Effector memory CD8-positive, alpha-beta T cell (primary cell): ENCODE data around the gene C2CD4D.
"Not testable (repeated sequence)": the region's sequence is repeated elsewhere in the genome, so short reads cannot be mapped to it uniquely, and the experiment has no call there.

Source experiments
- ATAC-seq: fragments of 150-1000 bp; cut with Tn5 transposase; replicated peaks from 2 replicates; pipeline ENCODE4 v1.10.0; 2021; ENCODE audit warnings: mild to moderate bottlenecking, moderate library complexity
- DNase-seq, 3 experiments: peaks; one replicate each; pipeline ENCODE4 v3.0.0; 2021
- H3K27ac Mint-ChIP-seq, 2 donors: one replicate each; pipeline ENCODE4 v1.8.0; 2022; ENCODE audit warnings: mild to moderate bottlenecking in 2 of 2, mixed read lengths in 2 of 2, moderate library complexity in 2 of 2
- H3K27me3 Mint-ChIP-seq, 2 donors: one replicate each; pipeline ENCODE4 v1.8.0; 2022; ENCODE audit warnings: mixed read lengths in 2 of 2
- H3K36me3 Mint-ChIP-seq: one replicate; pipeline ENCODE4 v1.8.0; 2022; ENCODE audit warnings: mild to moderate bottlenecking, moderate library complexity, mixed read lengths; ENCODE audit not compliant: insufficient read depth
- H3K4me1 Mint-ChIP-seq, 2 donors: one replicate each; pipeline ENCODE4 v1.8.0; 2022; ENCODE audit warnings: low read depth in 2 of 2, mixed read lengths in 2 of 2
- H3K4me3 Mint-ChIP-seq, 2 donors: one replicate each; pipeline ENCODE4 v1.8.0; 2022; ENCODE audit warnings: mild to moderate bottlenecking in 2 of 2, mixed read lengths in 2 of 2, moderate library complexity in 2 of 2
- H3K9me3 Mint-ChIP-seq, 2 donors: one replicate each; pipeline ENCODE4 v1.8.0; 2022; ENCODE audit warnings: mixed read lengths in 2 of 2
- total RNA-seq, 9 experiments: gene quantifications; one replicate each; lab custom pipeline; 2026; lab: John Stamatoyannopoulos, UW

C2CD4D gene
- total RNA-seq = 0.33 to 2.1 (median 0.53) reads per million in 9 experiments

GRCh38 chr1:151839457-151840403 is at the start of gene C2CD4D:
Gene C2CD4D, minus strand, starts transcription at chr1:151839820. Its CDS starts 831 bp downstream, at chr1:151838989.
- H3K27me3 Mint-ChIP-seq = no peaks in the 10 kb centered on the region
- H3K9me3 Mint-ChIP-seq = no peaks in the 10 kb centered on the region
- ATAC-seq (peak; percentile 67), DNase-seq (peak; percentile 65 to 73 (median 66))
- peak within 1 kb of the TSS; percentile 80 to 93 for H3K27ac Mint-ChIP-seq
- H3K4me3 Mint-ChIP-seq = peak within 1 kb of the TSS; percentile 88 to 89
- peaks cover 34 to 37% of the 10 kb centered on the region in 2 donors for H3K4me1 Mint-ChIP-seq
- H3K36me3 Mint-ChIP-seq = peaks cover 33% of the 10 kb centered on the region

- ATAC-seq = peak; percentile 45
- no peaks in the 10 kb centered on the region for H3K27me3 Mint-ChIP-seq
- H3K27ac Mint-ChIP-seq = no peak overlapping the region
- DNase-seq = no peak
- H3K4me3 Mint-ChIP-seq = no peak overlapping the region
- H3K36me3 Mint-ChIP-seq = peaks cover 26% of the 10 kb centered on the region
- peaks cover 6 to 24% of the 10 kb centered on the region in 2 donors for H3K4me1 Mint-ChIP-seq
- H3K9me3 Mint-ChIP-seq = no peaks in the 10 kb centered on the region
Observed at GRCh38 chr1:151888972-151889570, 49.5 kb upstream of the C2CD4D start.

GRCh38 chr1:151887028-151887427 is 47.4 kb upstream of the C2CD4D start:
- no peak overlapping the region for H3K27ac Mint-ChIP-seq
- no peaks in the 10 kb centered on the region for H3K9me3 Mint-ChIP-seq
- no peak for ATAC-seq
- H3K4me1 Mint-ChIP-seq = peaks cover 6 to 16% of the 10 kb centered on the region in 2 donors
- no peak for DNase-seq
- H3K4me3 Mint-ChIP-seq = no peak overlapping the region
- peaks cover 9% of the 10 kb centered on the region for H3K36me3 Mint-ChIP-seq
- H3K27me3 Mint-ChIP-seq = no peaks in the 10 kb centered on the region

- ATAC-seq (no peak), DNase-seq (no peak)
- Mint-ChIP-seq H3K36me3 (peaks cover 2% of the 10 kb centered on the region), H3K4me3 (no peak overlapping the region), H3K4me1 (peaks cover 2 to 4% of the 10 kb centered on the region in 2 donors), H3K27ac (peak overlapping the region in 1 of 2 donors; percentile 15), H3K9me3 (no peaks in the 10 kb centered on the region), H3K27me3 (no peaks in the 10 kb centered on the region)
Observed at GRCh38 chr1:151885479-151885878, 45.9 kb upstream of the C2CD4D start.

- not testable (repeated sequence) for H3K4me1 Mint-ChIP-seq, H3K9me3 Mint-ChIP-seq, H3K27me3 Mint-ChIP-seq, DNase-seq, H3K4me3 Mint-ChIP-seq, H3K36me3 Mint-ChIP-seq, ATAC-seq
- H3K27ac Mint-ChIP-seq = peak overlapping the region in 1 of 2 donors; percentile 15
Observed at GRCh38 chr1:151884879-151885278, 45.3 kb upstream of the C2CD4D start.

- H3K9me3 Mint-ChIP-seq, H3K4me3 Mint-ChIP-seq, DNase-seq, ATAC-seq, H3K27ac Mint-ChIP-seq, H3K27me3 Mint-ChIP-seq, H3K4me1 Mint-ChIP-seq, H3K36me3 Mint-ChIP-seq: not testable (repeated sequence)
Observed at GRCh38 chr1:151884445-151884844, 44.8 kb upstream of the C2CD4D start.

- H3K36me3 Mint-ChIP-seq, H3K4me1 Mint-ChIP-seq, H3K9me3 Mint-ChIP-seq, H3K27me3 Mint-ChIP-seq, H3K27ac Mint-ChIP-seq, ATAC-seq, H3K4me3 Mint-ChIP-seq, DNase-seq: not testable (repeated sequence)
Observed at GRCh38 chr1:151883898-151884297, 44.3 kb upstream of the C2CD4D start.

- H3K9me3 Mint-ChIP-seq, H3K27ac Mint-ChIP-seq, H3K4me1 Mint-ChIP-seq, DNase-seq, H3K36me3 Mint-ChIP-seq, H3K27me3 Mint-ChIP-seq, ATAC-seq, H3K4me3 Mint-ChIP-seq: not testable (repeated sequence)
Observed at GRCh38 chr1:151882918-151883317, 43.3 kb upstream of the C2CD4D start.

GRCh38 chr1:151882466-151882865 is 42.8 kb upstream of the C2CD4D start:
- H3K4me3 Mint-ChIP-seq = no peak overlapping the region

GRCh38 chr1:151881479-151881878 is 41.9 kb upstream of the C2CD4D start:
- Mint-ChIP-seq H3K4me1 (peaks cover 0 to 2% of the 10 kb centered on the region in 2 donors), H3K9me3 (no peaks in the 10 kb centered on the region), H3K36me3 (peaks cover 2% of the 10 kb centered on the region), H3K4me3 (no peak overlapping the region), H3K27me3 (no peaks in the 10 kb centered on the region), H3K27ac (no peak overlapping the region)
- ATAC-seq = peak; percentile 46
- DNase-seq = no peak

More at GRCh38 chr1:151882466-151882865, 42.8 kb upstream of the C2CD4D start:
- ATAC-seq (no peak), DNase-seq (no peak)
- H3K36me3 Mint-ChIP-seq = peaks cover 2% of the 10 kb centered on the region
- peaks cover 0 to 2% of the 10 kb centered on the region in 2 donors for H3K4me1 Mint-ChIP-seq
- H3K27me3 Mint-ChIP-seq = no peaks in the 10 kb centered on the region
- H3K9me3 Mint-ChIP-seq = no peaks in the 10 kb centered on the region
- H3K27ac Mint-ChIP-seq = no peak overlapping the region

GRCh38 chr1:151875419-151876097 is 35.9 kb upstream of the C2CD4D start:
- Mint-ChIP-seq H3K9me3 (no peaks in the 10 kb centered on the region), H3K4me3 (no peak overlapping the region), H3K27ac (no peak overlapping the region), H3K4me1 (peaks cover 2 to 10% of the 10 kb centered on the region in 2 donors), H3K36me3 (peaks cover 4% of the 10 kb centered on the region), H3K27me3 (no peaks in the 10 kb centered on the region)
- ATAC-seq (no peak), DNase-seq (no peak)

- not testable (repeated sequence) for ATAC-seq, H3K4me1 Mint-ChIP-seq, H3K36me3 Mint-ChIP-seq, H3K4me3 Mint-ChIP-seq, H3K9me3 Mint-ChIP-seq, DNase-seq, H3K27me3 Mint-ChIP-seq
- H3K27ac Mint-ChIP-seq = peak overlapping the region in 1 of 2 donors; percentile 81
Observed at GRCh38 chr1:151872776-151873175, 33.2 kb upstream of the C2CD4D start.

- Mint-ChIP-seq H3K27me3 (no peaks in the 10 kb centered on the region), H3K27ac (no peak overlapping the region), H3K4me1 (peaks cover 2 to 10% of the 10 kb centered on the region in 2 donors)
Observed at GRCh38 chr1:151871284-151872030, 31.8 kb upstream of the C2CD4D start.

More at GRCh38 chr1:151871284-151872030, 31.8 kb upstream of the C2CD4D start:
- no peak overlapping the region for H3K4me3 Mint-ChIP-seq
- H3K36me3 Mint-ChIP-seq = peaks cover 4% of the 10 kb centered on the region
- ATAC-seq (no peak), DNase-seq (no peak)
- H3K9me3 Mint-ChIP-seq = no peaks in the 10 kb centered on the region
